RWPE1 (cell line): ENCODE results near the gene UGT1A6.

Source experiments
- CTCF ChIA-PET: fragments of 350-600 bp; sonication (Branson Sonifier 250); formaldehyde crosslinking; extraction: SDS; loops from one replicate; lab custom pipeline; 2021; lab: Yijun Ruan, JAX
- POLR2A ChIA-PET: fragments of 400-600 bp; formaldehyde crosslinking; extraction: SDS; loops from one replicate; lab custom pipeline; 2020; ENCODE audit warnings: antibody characterized with exemption; ENCODE audit not compliant: low non-redundant PET; lab: Yijun Ruan, JAX
- DNase-seq: peaks from one replicate; pipeline ENCODE4 v3.0.0; 2012; ENCODE audit warnings: low spot score
- H3K27ac ChIP-seq: fragments of 450-650 bp; 2 replicates; pipeline ENCODE4 v1.5.1; 2017
- TF ChIP-seq, protein P1 (sequence below): fragments of 450-650 bp; conservative IDR thresholded peaks from 2 replicates; pipeline ENCODE4 v1.5.1; 2017; ENCODE audit warnings: low read depth, mild to moderate bottlenecking

The UGT1A6 gene

DNA sequence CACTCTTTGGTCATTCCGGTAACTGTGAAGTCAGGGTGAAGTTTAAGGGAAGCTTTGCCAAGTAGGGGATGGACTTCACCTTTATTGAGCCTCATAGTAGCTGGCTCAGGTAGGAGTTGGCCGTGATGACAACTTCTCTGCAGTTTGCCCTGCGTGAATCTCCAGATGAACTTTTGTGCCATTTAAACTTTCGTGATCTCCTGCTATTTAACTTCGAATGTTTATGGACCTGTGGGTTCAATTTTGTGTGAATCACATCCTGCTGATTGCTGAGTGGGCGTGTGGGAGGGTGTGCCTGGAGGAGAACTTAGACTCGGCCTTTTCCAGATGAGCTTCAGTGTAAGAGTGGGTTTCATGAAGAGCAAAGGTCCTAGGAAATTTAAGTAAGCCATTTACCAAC, 71.6 kb downstream of the UGT1A6 start:
- ChIA-PET POLR2A (no interaction called here), CTCF (interaction anchor here (0.7 kb wide), 1 partner anchor 302 kb away, joined by 3 read pairs; no protein-coding TSS in a partner anchor)
- TF ChIP-seq, protein P1, sequence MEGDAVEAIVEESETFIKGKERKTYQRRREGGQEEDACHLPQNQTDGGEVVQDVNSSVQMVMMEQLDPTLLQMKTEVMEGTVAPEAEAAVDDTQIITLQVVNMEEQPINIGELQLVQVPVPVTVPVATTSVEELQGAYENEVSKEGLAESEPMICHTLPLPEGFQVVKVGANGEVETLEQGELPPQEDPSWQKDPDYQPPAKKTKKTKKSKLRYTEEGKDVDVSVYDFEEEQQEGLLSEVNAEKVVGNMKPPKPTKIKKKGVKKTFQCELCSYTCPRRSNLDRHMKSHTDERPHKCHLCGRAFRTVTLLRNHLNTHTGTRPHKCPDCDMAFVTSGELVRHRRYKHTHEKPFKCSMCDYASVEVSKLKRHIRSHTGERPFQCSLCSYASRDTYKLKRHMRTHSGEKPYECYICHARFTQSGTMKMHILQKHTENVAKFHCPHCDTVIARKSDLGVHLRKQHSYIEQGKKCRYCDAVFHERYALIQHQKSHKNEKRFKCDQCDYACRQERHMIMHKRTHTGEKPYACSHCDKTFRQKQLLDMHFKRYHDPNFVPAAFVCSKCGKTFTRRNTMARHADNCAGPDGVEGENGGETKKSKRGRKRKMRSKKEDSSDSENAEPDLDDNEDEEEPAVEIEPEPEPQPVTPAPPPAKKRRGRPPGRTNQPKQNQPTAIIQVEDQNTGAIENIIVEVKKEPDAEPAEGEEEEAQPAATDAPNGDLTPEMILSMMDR, result no peak
- H3K27ac ChIP-seq, result no peak overlapping the region
- DNase-seq, result no peak

DNA sequence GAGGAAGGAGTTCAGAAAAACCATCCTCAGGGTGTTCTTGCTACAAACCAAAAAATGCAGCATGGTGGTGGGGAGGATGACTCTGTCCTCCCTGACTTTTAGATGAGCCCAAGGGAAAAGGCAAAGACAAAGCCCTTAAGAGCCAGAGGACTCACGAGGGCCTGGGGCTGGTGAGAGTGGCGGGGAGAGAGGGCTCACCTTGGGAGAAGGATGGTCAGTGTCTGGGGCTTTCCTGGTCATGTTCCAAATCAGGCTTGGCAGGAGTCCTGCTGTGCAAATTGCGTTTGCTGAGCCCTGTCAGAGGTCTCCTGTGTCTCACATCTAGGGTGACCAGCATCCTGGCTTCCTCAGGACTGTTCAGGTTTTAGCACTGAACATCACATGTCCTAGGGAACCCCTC, 72.1 kb downstream of the UGT1A6 start:
- ChIA-PET POLR2A (no interaction called here), CTCF (no interaction called here)
- TF ChIP-seq, protein P1, result no peak
- no peak overlapping the region for H3K27ac ChIP-seq
- DNase-seq, result no peak

GRCh38 chr2:233766416-233766815, 73.7 kb downstream of the UGT1A6 start:
- H3K27ac ChIP-seq, result no peak overlapping the region
- TF ChIP-seq, protein P1, result no peak
- DNase-seq, result no peak
- CTCF ChIA-PET, result no interaction called here
- POLR2A ChIA-PET, result no interaction called here

GRCh38 chr2:233768076-233768475, 75.4 kb downstream of the UGT1A6 start:
- ChIA-PET POLR2A (interaction anchor here (0.8 kb wide), 1 partner anchor 600 kb away, joined by 6 read pairs; no protein-coding TSS in a partner anchor), CTCF (interaction anchor here (0.6 kb wide), 1 partner anchor 64 kb away, joined by 3 read pairs; no protein-coding TSS in a partner anchor)
- no peak for DNase-seq
- no peak overlapping the region for H3K27ac ChIP-seq
- TF ChIP-seq, protein P1, result no peak

DNA sequence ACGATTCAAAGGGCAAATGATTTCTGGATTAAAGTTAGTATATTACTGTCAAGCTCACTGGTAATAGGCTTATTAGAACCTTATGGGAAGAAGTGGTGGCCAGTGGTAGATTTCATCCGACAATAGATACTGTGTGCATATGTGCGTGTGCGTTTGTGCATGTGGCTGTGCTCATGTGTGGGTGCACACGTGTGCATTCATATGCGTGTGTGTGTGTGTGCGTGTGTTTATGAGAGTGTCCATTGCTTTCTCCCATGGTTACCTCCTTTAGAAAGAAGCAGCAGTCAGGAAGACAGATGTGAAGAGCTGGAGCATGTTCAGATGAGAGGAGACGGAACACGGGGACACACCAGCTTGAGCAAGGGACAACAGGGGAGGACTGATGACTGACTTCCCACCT, 76.6 kb downstream of the UGT1A6 start:
- TF ChIP-seq, protein P1, result no peak
- ChIA-PET CTCF (no interaction called here), POLR2A (no interaction called here)
- DNase-seq, result no peak
- H3K27ac ChIP-seq, result no peak overlapping the region

GRCh38 chr2:233772153-233772552, 79.5 kb downstream of the UGT1A6 start:
- no peak overlapping the region for H3K27ac ChIP-seq
- ChIA-PET POLR2A (no interaction called here), CTCF (no interaction called here)
- DNase-seq, result no peak
- TF ChIP-seq, protein P1, result no peak
